ENCODE results near the gene LEFTY1.

- TF ChIP-seq ETV6 (CRISPR knock-in tag; conservative IDR thresholded peaks at IDR 0.05) (no peak), SAFB2 (CRISPR knock-in tag; IDR thresholded peaks at IDR 0.05; ENCODE audit: borderline replicate concordance, low read depth) (no peak), CTCF (CRISPR knock-in tag; IDR thresholded peaks at IDR 0.05) (no peak)
These were observed 37.7 kb upstream of the LEFTY1 start for GRCh38 chr1:225926551-225927113.
